ENCODE results near the gene VEZF1.

VEZF1 gene

DNA sequence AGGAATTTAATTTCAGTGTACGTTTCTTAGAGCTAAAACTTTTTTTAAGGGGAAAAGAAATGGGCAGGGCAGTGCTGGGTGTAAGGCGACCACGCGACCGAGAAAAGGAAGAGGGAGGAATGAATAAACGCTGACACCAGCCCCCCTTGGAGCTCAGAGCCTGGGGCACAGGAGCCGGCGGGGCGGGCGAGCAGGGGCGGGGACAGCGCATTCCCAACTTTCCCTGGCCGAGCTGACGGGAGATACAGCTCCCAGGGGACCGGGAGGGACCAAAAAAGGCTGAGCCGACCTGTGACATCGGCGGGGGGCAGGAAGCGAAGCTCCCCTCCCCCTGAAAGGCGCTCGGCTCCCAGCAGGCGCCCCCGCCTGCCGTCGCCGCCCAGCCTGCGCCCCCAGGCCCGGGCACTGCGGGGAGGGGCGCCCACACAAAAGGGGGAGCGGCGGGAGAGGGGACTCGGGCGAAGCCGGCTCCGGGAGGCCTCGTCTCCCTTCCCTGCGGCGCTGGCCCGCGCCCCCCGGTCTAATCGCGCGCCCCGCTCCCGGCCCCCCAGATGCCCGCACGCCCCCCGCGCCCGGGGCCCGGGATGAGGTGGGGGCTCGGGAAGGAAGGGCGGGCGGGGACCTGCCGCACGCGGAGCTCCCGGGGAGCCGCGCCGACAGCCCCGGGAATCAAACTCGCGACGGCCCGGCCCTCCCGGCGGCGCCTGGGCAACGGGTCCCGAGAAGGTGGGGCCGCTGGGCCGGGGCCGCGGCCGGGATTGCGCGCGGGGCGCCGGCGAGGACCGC lies 33.5 kb downstream of the VEZF1 start:
- Histone ChIP-seq H3K4me3 (ENCODE audit: severe bottlenecking) (peak overlapping the region; percentile 92), H3K27ac (ENCODE audit: poor library complexity, severe bottlenecking) (peak overlapping the region; percentile 96), H3K9me3 (ENCODE audit: severe bottlenecking) (no peaks in the 10 kb centered on the region), H3K4me1 (ENCODE audit: insufficient read depth, poor library complexity, severe bottlenecking) (peaks cover 37% of the 10 kb centered on the region), H3K27me3 (ENCODE audit: insufficient read depth, poor library complexity, severe bottlenecking) (no peaks in the 10 kb centered on the region), H3K36me3 (ENCODE audit: low read depth) (no peaks in the 10 kb centered on the region)
- TF ChIP-seq, protein P1, sequence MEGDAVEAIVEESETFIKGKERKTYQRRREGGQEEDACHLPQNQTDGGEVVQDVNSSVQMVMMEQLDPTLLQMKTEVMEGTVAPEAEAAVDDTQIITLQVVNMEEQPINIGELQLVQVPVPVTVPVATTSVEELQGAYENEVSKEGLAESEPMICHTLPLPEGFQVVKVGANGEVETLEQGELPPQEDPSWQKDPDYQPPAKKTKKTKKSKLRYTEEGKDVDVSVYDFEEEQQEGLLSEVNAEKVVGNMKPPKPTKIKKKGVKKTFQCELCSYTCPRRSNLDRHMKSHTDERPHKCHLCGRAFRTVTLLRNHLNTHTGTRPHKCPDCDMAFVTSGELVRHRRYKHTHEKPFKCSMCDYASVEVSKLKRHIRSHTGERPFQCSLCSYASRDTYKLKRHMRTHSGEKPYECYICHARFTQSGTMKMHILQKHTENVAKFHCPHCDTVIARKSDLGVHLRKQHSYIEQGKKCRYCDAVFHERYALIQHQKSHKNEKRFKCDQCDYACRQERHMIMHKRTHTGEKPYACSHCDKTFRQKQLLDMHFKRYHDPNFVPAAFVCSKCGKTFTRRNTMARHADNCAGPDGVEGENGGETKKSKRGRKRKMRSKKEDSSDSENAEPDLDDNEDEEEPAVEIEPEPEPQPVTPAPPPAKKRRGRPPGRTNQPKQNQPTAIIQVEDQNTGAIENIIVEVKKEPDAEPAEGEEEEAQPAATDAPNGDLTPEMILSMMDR (IDR thresholded peaks at IDR 0.05; ENCODE audit: poor library complexity, severe bottlenecking): no peak
- no peak for DNase-seq (ENCODE audit: low spot score)
- peak; percentile 49 for ATAC-seq (ENCODE audit: low read depth)

DNA sequence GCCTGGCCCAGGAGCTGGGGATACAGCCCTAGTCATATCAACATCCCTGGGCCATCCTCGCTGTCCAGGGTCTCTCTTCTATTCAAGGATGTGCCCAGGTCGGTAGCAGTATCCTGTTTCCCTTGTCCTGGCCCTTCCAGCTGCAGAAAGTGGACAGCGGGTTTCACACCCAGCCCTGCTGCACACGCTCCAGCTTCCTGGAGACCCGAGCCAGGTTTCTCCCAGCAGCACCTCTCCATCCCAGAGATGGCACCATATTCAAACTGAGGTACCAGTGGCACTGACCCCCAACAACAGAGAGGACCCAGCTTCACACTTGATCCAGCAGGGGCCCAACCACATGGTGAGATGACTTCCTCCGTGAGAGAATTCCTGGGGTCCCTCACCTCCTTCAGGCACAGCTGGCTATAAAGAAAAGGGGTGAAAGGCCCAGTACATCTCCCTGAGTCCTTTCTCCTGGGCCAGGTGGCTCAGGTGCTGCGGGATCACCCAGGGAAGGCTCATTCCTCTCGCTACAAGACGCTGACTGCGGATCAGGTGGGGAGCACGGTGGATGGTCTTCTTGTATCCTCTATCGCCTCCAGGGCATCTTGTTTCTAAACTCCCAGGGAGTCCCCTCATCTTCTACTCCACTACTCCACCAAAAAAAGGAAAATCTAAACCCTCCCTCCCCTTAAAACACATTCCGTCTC lies 34.2 kb downstream of the VEZF1 start:
- H3K27me3 ChIP-seq (ENCODE audit: insufficient read depth, poor library complexity, severe bottlenecking): no peaks in the 10 kb centered on the region
- DNase-seq (ENCODE audit: low spot score): no peak
- H3K4me1 ChIP-seq (ENCODE audit: insufficient read depth, poor library complexity, severe bottlenecking): peaks cover 42% of the 10 kb centered on the region
- H3K4me3 ChIP-seq (ENCODE audit: severe bottlenecking): peak overlapping the region; percentile 92
- ATAC-seq (ENCODE audit: low read depth): no peak
- no peaks in the 10 kb centered on the region for H3K36me3 ChIP-seq (ENCODE audit: low read depth)
- no peaks in the 10 kb centered on the region for H3K9me3 ChIP-seq (ENCODE audit: severe bottlenecking)
- TF ChIP-seq, protein P1 (IDR thresholded peaks at IDR 0.05; ENCODE audit: poor library complexity, severe bottlenecking): no peak
- H3K27ac ChIP-seq (ENCODE audit: poor library complexity, severe bottlenecking): peak overlapping the region; percentile 96

DNA sequence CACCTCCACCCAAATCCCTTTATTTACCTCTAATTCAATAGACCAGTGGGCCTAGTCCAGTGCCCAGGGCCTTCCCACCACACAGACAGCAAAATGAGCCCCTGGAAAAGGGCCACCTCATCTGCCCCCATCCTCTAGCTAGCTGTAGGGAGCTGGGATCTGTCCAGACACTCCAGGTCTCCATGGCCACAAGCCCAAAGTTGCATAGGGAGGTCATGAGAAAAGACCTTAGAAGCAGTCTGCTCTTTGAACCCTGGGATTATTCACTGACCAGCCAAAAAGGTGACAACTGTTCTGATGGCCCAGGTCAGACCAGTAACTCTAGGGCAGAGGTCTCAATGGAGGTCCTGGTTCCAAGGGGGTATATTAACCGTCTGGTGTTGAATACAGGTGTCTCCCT lies 34.8 kb downstream of the VEZF1 start:
- ATAC-seq (ENCODE audit: low read depth) (no peak), DNase-seq (ENCODE audit: low spot score) (no peak)
- no peak overlapping the region for H3K4me3 ChIP-seq (ENCODE audit: severe bottlenecking)
- H3K27me3 ChIP-seq (ENCODE audit: insufficient read depth, poor library complexity, severe bottlenecking): no peaks in the 10 kb centered on the region
- peaks cover 48% of the 10 kb centered on the region for H3K4me1 ChIP-seq (ENCODE audit: insufficient read depth, poor library complexity, severe bottlenecking)
- TF ChIP-seq, protein P1 (IDR thresholded peaks at IDR 0.05; ENCODE audit: poor library complexity, severe bottlenecking): no peak
- no peaks in the 10 kb centered on the region for H3K36me3 ChIP-seq (ENCODE audit: low read depth)
- peak overlapping the region; percentile 96 for H3K27ac ChIP-seq (ENCODE audit: poor library complexity, severe bottlenecking)
- H3K9me3 ChIP-seq (ENCODE audit: severe bottlenecking): no peaks in the 10 kb centered on the region

DNA sequence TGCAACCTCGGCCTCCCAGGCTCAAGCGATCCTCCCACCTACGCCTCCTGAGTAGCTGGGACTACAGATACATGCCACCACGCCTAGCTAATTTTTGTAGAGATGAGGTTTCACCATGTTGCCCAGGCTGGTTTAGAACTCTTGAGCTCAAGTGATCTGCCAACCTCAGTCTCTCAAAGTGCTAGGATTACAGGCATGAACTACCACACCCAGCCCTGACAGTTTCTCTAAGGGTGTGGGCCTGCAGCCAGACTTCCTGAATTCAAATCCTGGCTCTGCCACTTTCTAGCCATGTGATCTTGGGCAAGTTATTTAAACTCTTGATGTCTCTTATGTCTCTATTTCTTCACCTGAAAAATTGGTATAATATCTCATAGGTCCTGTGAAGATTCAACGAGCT lies 38.4 kb downstream of the VEZF1 start:
- DNase-seq (ENCODE audit: low spot score) (no peak), ATAC-seq (ENCODE audit: low read depth) (no peak)
- Histone ChIP-seq H3K4me1 (ENCODE audit: insufficient read depth, poor library complexity, severe bottlenecking) (peaks cover 80% of the 10 kb centered on the region), H3K36me3 (ENCODE audit: low read depth) (no peaks in the 10 kb centered on the region), H3K9me3 (ENCODE audit: severe bottlenecking) (no peaks in the 10 kb centered on the region), H3K27me3 (ENCODE audit: insufficient read depth, poor library complexity, severe bottlenecking) (no peaks in the 10 kb centered on the region), H3K27ac (ENCODE audit: poor library complexity, severe bottlenecking) (peak overlapping the region; percentile 96), H3K4me3 (ENCODE audit: severe bottlenecking) (no peak overlapping the region)
- TF ChIP-seq, protein P1 (IDR thresholded peaks at IDR 0.05; ENCODE audit: poor library complexity, severe bottlenecking): no peak
